ENCODE measurements around the gene RPL28.

DNA sequence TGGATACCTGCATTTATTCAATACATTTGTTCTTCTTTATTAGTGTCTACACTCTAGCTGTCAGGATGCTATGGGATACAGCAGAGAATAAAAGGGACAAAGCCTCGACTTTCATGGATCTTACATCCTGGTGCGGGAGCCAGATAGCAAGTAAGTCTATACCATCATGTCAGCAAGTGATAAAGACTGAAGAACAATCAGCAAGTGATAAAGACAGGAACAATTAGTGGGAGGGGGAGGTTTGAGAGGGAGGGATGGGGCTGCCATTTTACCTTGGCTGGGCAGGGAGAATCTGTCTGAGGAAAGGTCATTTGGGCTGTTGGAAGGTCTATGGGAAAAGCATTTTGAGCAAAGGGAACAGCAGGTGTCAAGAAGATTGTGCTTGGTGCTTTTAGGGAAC, 24.4 kb downstream of the RPL28 start:
- TF ChIP-seq, protein P1, sequence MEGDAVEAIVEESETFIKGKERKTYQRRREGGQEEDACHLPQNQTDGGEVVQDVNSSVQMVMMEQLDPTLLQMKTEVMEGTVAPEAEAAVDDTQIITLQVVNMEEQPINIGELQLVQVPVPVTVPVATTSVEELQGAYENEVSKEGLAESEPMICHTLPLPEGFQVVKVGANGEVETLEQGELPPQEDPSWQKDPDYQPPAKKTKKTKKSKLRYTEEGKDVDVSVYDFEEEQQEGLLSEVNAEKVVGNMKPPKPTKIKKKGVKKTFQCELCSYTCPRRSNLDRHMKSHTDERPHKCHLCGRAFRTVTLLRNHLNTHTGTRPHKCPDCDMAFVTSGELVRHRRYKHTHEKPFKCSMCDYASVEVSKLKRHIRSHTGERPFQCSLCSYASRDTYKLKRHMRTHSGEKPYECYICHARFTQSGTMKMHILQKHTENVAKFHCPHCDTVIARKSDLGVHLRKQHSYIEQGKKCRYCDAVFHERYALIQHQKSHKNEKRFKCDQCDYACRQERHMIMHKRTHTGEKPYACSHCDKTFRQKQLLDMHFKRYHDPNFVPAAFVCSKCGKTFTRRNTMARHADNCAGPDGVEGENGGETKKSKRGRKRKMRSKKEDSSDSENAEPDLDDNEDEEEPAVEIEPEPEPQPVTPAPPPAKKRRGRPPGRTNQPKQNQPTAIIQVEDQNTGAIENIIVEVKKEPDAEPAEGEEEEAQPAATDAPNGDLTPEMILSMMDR (IDR thresholded peaks at IDR 0.05): no peak
- no peak for TF ChIP-seq POLR2A (IDR thresholded peaks at IDR 0.05)

Measured in uterus (tissue), 2 donors.